GM23248 (cell line): ENCODE results near the gene MTUS2. TPM values are rescaled to one million over a fixed set of nuclear protein-coding genes. Genes with fewer than 3 reads are reported as not detected.

Source experiments
- DNase-seq: peaks from one replicate; pipeline ENCODE4 v3.0.0-alpha.2; 2015
- H2AFZ ChIP-seq: fragments of 200-600 bp; sonication (generic); 2 replicates; pipeline ENCODE4 v1.6.1; 2016; ENCODE audit warnings: antibody characterized with exemption
- H3F3A ChIP-seq: fragments of 200-600 bp; sonication (generic); 2 replicates; pipeline ENCODE4 v1.6.1; 2016; ENCODE audit warnings: mild to moderate bottlenecking, antibody characterized with exemption, mixed run types; ENCODE audit not compliant: insufficient read depth
- H3K27ac ChIP-seq: fragments of 200-600 bp; sonication (generic); 2 replicates; pipeline ENCODE4 v1.5.1; 2016; ENCODE audit warnings: mild to moderate bottlenecking
- H3K27me3 ChIP-seq: fragments of 200-600 bp; sonication (generic); replicated peaks from 2 replicates; pipeline ENCODE4 v1.6.1; 2016; ENCODE audit warnings: mild to moderate bottlenecking; ENCODE audit not compliant: insufficient read depth
- H3K36me3 ChIP-seq: fragments of 200-600 bp; sonication (generic); 2 replicates; pipeline ENCODE4 v1.6.1; 2016; ENCODE audit warnings: low read depth, mild to moderate bottlenecking
- H3K4me1 ChIP-seq: fragments of 200-600 bp; sonication (generic); 2 replicates; pipeline ENCODE4 v1.6.1; 2016; ENCODE audit warnings: mild to moderate bottlenecking; ENCODE audit not compliant: insufficient read depth
- H3K4me2 ChIP-seq: fragments of 200-600 bp; sonication (generic); one replicate; pipeline ENCODE4 v1.6.1; 2016; ENCODE audit warnings: mild to moderate bottlenecking; ENCODE audit not compliant: unreplicated experiment
- H3K4me3 ChIP-seq: fragments of 200-600 bp; sonication (generic); 2 replicates; pipeline ENCODE4 v1.5.1; 2016; ENCODE audit warnings: mild to moderate bottlenecking
- H3K79me2 ChIP-seq: fragments of 200-600 bp; sonication (generic); 2 replicates; pipeline ENCODE4 v1.6.1; 2016; ENCODE audit warnings: mild to moderate bottlenecking; ENCODE audit not compliant: insufficient read depth
- H3K9ac ChIP-seq: fragments of 200-600 bp; sonication (generic); 2 replicates; pipeline ENCODE4 v1.6.1; 2016; ENCODE audit warnings: mild to moderate bottlenecking
- H3K9me2 ChIP-seq: fragments of 200-600 bp; sonication (generic); 2 replicates; pipeline ENCODE4 v1.6.1; 2016; ENCODE audit warnings: mixed run types, mild to moderate bottlenecking, moderate library complexity; ENCODE audit not compliant: insufficient read depth
- H3K9me3 ChIP-seq: fragments of 200-600 bp; sonication (generic); one replicate; pipeline ENCODE4 v1.6.1; 2017; ENCODE audit warnings: low read depth
- H4K20me1 ChIP-seq: fragments of 200-600 bp; sonication (generic); 2 replicates; pipeline ENCODE4 v1.6.0; 2016; ENCODE audit not compliant: insufficient read depth
- EZH2 ChIP-seq: fragments of 200-600 bp; sonication (generic); IDR thresholded peaks from 2 replicates; pipeline ENCODE4 v1.6.1; 2018; ENCODE audit warnings: antibody characterized with exemption, mild to moderate bottlenecking; ENCODE audit not compliant: insufficient read depth, poor library complexity, severe bottlenecking
- EZH2phosphoT487 ChIP-seq: fragments of 200-600 bp; sonication (generic); IDR thresholded peaks from 2 replicates; pipeline ENCODE4 v1.6.1; 2018; ENCODE audit warnings: antibody characterized with exemption, moderate library complexity, mild to moderate bottlenecking, low read depth; ENCODE audit not compliant: insufficient read depth
- WGBS, 2 experiments: methylation state at CpG; one replicate each; pipeline ENCODE4 v1.1.6; 2015 to 2017; ENCODE audit warnings: low lambda C conversion rate in 2 of 2, low coverage in 1 of 2; ENCODE audit errors: missing lambda C conversion rate in 2 of 2; 5-methylcytosine and 5-hydroxymethylcytosine counted together
- in situ Hi-C: fragments of 300-500 bp; cut with MboI; formaldehyde crosslinking; loops from 2 replicates; pipeline ENCODE4 v1.15.0; 2020
- polyA plus RNA-seq: library from polyadenylated mRNA; unstranded; fragments of >200 nt; fragmentation: Nextera tagmentation; extraction: Ambion mirVana; gene quantifications from 2 replicates; pipeline ENCODE4 v1.2.1, GENCODE V29; 2016
- total RNA-seq: library from RNA; depleted of rRNA; stranded (reverse); fragments of >200 nt; shearing (Covaris generic); gene quantifications from 2 replicates; pipeline ENCODE4 v1.2.3, GENCODE V29; 2014

The MTUS2 gene
- total and polyA plus RNA-seq, 2 experiments from 2014 or later = 0.43 to 0.74 TPM

DNA sequence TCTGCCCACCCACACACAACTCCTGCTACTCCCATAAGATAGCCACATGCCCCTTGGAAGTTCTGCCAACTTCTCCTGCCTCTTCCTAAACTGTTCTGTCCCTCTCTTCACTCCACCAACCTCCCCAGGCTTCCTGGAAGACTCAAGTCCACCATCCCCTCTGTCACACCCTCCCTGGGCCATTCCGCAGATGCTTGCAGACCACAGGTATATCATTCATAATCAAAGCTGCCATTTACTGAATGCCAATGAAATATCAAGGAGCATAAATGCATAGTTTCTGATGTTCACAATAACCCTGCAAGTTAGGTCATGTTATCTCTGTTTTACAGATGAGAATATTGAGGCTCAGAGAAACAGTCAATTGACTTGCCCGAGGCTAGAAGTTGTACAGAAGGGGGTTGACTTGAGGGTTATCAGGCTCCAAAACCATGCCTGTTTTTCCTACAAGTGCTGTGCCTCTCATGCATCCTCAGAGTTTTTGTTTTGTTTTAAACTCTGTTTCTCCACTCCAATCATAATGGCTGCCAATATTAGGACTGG is 639.7 kb downstream of the MTUS2 start:
- Histone ChIP-seq H3K9me3 (no peaks in the 10 kb centered on the region), H3K4me2 (no peak overlapping the region), H3K36me3 (no peaks in the 10 kb centered on the region), H2AFZ (no peak overlapping the region), H4K20me1 (no peaks in the 10 kb centered on the region), H3K79me2 (no peaks in the 10 kb centered on the region), H3K4me3 (no peak overlapping the region), H3K4me1 (peaks cover 9% of the 10 kb centered on the region), H3K9ac (no peak overlapping the region), H3F3A (peaks cover 16% of the 10 kb centered on the region), H3K9me2 (no peaks in the 10 kb centered on the region), H3K27ac (no peak overlapping the region), H3K27me3 (no peaks in the 10 kb centered on the region)
- DNase-seq = no peak
- 93% methylated on average over 2 of the region's 2 CpGs for WGBS, 2 experiments
- no peak for TF ChIP-seq EZH2phosphoT487
- no peak for TF ChIP-seq EZH2
- in situ Hi-C loops = no loop called here

DNA sequence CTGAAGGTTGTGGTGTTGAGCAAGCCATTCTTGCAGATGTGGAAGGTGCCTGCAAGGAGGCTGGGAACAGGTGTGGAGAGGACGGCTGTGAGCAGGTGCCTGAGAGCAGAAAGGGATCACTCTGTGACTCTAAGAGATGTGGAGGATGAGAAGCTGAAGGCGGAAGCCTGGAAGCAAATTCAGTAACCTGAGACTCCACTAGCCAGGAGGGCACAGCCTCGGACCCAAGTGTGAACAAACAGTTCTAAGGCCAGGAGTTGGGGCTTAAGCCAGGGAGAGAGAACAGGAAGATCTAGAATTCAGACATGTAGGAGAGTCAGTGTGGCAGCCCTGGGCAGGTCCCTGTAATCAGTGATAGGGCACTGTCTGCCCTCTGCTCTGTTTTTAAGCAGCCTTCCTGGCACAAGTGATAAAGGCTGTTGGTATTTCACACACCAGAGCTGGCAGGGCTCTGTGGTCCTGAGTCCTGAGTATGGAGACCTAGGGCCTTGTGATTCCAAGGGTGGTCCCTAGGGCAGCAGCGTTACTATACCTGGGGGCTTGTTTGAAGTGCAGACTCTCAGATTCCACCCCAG is 644.1 kb downstream of the MTUS2 start:
- Histone ChIP-seq H4K20me1 (no peaks in the 10 kb centered on the region), H3K27me3 (no peaks in the 10 kb centered on the region), H3K27ac (no peak overlapping the region), H3K4me3 (no peak overlapping the region), H3K4me2 (no peak overlapping the region), H2AFZ (no peak overlapping the region), H3K9me3 (no peaks in the 10 kb centered on the region), H3K9me2 (no peaks in the 10 kb centered on the region), H3K4me1 (peaks cover 10% of the 10 kb centered on the region), H3K36me3 (no peaks in the 10 kb centered on the region), H3F3A (peaks cover 9% of the 10 kb centered on the region; the same call in 1 of the 2 replicates), H3K79me2 (no peaks in the 10 kb centered on the region), H3K9ac (no peak overlapping the region)
- in situ Hi-C loops = no loop called here
- DNase-seq = no peak
- WGBS, 2 experiments = 82 to 85% methylated on average over 4 of the region's 4 CpGs
- TF ChIP-seq EZH2phosphoT487 (no peak), EZH2 (no peak)

DNA sequence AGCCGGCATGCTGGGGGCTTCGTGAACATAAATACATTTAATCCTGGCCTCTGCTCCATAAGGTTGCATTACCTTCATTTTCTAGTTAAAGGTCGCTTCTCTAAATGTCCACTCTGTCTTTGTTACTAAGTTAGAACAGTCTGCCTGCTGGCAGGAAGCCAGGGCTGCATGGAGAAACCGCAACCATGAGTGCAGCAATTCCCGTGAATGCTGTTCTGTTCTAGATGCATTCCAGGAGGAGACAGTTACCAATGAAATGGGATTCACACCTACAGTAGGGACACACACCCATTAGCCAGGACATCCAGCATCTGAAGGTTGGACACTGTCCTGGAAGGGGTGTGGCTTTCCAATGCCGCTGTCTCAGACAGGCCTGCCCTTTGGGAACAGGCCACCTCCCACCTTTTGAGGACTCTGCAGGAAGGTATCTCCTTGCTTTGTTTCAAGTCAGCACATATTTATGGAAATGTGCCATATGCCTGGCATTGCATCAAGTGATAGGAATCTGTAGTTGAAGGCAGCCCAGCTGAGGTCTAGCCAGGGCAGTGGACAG is 645.7 kb downstream of the MTUS2 start:
- no peaks in the 10 kb centered on the region for H3K27me3 ChIP-seq
- H2AFZ ChIP-seq = no peak overlapping the region
- H3K9ac ChIP-seq = no peak overlapping the region
- H3F3A ChIP-seq = peaks cover 9% of the 10 kb centered on the region; the same call in 1 of the 2 replicates
- no peaks in the 10 kb centered on the region for H3K79me2 ChIP-seq
- no peaks in the 10 kb centered on the region for H4K20me1 ChIP-seq
- H3K4me1 ChIP-seq = peaks cover 10% of the 10 kb centered on the region
- no peaks in the 10 kb centered on the region for H3K9me2 ChIP-seq
- 76% methylated on average over 6 of the region's 6 CpGs for WGBS, 2 experiments
- DNase-seq = peak; percentile 65
- in situ Hi-C loops = no loop called here
- no peak overlapping the region for H3K4me3 ChIP-seq
- TF ChIP-seq EZH2 = no peak
- no peak for TF ChIP-seq EZH2phosphoT487
- no peaks in the 10 kb centered on the region for H3K9me3 ChIP-seq
- H3K36me3 ChIP-seq = no peaks in the 10 kb centered on the region
- H3K4me2 ChIP-seq = no peak overlapping the region
- H3K27ac ChIP-seq = no peak overlapping the region

DNA sequence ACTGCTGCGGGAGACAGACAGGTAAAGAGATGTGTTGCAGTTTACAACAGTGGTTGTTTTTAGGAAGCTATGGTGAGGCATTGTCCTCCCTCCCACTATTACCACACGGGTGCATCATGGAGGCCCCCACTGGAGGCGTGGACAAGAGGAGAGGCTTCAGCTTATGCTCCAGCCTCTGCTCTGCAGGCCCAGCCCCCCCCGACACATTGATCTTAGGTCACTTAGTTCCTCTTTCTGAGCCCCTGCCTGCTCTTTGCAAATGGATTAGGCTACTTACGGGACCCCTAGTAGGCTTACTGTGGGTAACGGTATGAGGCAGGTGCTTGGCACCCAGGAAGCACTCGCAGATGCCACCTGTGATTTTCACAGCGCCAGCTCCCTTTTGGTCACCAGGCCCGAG is 651.4 kb downstream of the MTUS2 start:
- no peaks in the 10 kb centered on the region for H4K20me1 ChIP-seq
- no peak for DNase-seq
- H3K79me2 ChIP-seq = no peaks in the 10 kb centered on the region
- H3K36me3 ChIP-seq = no peaks in the 10 kb centered on the region
- H3K4me3 ChIP-seq = no peak overlapping the region
- no peaks in the 10 kb centered on the region for H3K27me3 ChIP-seq
- no peaks in the 10 kb centered on the region for H3K9me2 ChIP-seq
- H3F3A ChIP-seq = no peaks in the 10 kb centered on the region
- no peaks in the 10 kb centered on the region for H3K9me3 ChIP-seq
- no peak overlapping the region for H3K9ac ChIP-seq
- TF ChIP-seq EZH2phosphoT487 = no peak
- no peak for TF ChIP-seq EZH2
- no peak overlapping the region for H3K27ac ChIP-seq
- 86 to 89% methylated on average over 9 of the region's 9 CpGs for WGBS, 2 experiments
- no peak overlapping the region for H3K4me2 ChIP-seq
- H2AFZ ChIP-seq = no peak overlapping the region
- in situ Hi-C loops = no loop called here
- H3K4me1 ChIP-seq = peaks cover 9% of the 10 kb centered on the region; the same call in 1 of the 2 replicates
